ENCODE data around the gene SNAPC4. TPM values are rescaled to one million over a fixed set of nuclear protein-coding genes. Genes with fewer than 3 reads are reported as not detected.

The SNAPC4 gene
- total RNA-seq, 1 donor from 2014 or later = 3.2 TPM

GRCh38 chr9:136423432-136424146, 23.6 kb upstream of the SNAPC4 start:
- no peak overlapping the region for H3K27ac ChIP-seq
- TF ChIP-seq POLR2AphosphoS5 (IDR thresholded peaks at IDR 0.05; ENCODE audit: insufficient read depth in 1 of 2, low read depth in 1 of 2) = no peak
- no peak for TF ChIP-seq POLR2A (IDR thresholded peaks at IDR 0.05)
- no peak for TF ChIP-seq CTCF (IDR thresholded peaks at IDR 0.05)
- H3K27me3 ChIP-seq = no peaks in the 10 kb centered on the region
- H3K9me3 ChIP-seq = no peaks in the 10 kb centered on the region
- peaks cover 0 to 59% of the 10 kb centered on the region in 2 donors for H3K36me3 ChIP-seq
- H3K4me3 ChIP-seq = no peak overlapping the region
- DNase-seq (ENCODE audit: extremely low spot score in 2 of 2) = no peak
- intact Hi-C loops (cut with DNase I) = no loop called here
- no peaks in the 10 kb centered on the region for H3K4me1 ChIP-seq

GRCh38 chr9:136422876-136423275, 22.9 kb upstream of the SNAPC4 start:
- H3K9me3 ChIP-seq = no peaks in the 10 kb centered on the region
- intact Hi-C loops (cut with DNase I) = no loop called here
- H3K4me1 ChIP-seq = no peaks in the 10 kb centered on the region
- peaks cover 0 to 66% of the 10 kb centered on the region in 2 donors for H3K36me3 ChIP-seq
- no peak for TF ChIP-seq POLR2A (IDR thresholded peaks at IDR 0.05)
- TF ChIP-seq POLR2AphosphoS5 (IDR thresholded peaks at IDR 0.05; ENCODE audit: insufficient read depth in 1 of 2, low read depth in 1 of 2) = no peak
- no peak for TF ChIP-seq CTCF (IDR thresholded peaks at IDR 0.05)
- H3K27ac ChIP-seq = no peak overlapping the region
- no peak overlapping the region for H3K4me3 ChIP-seq
- H3K27me3 ChIP-seq = no peaks in the 10 kb centered on the region
- no peak for DNase-seq (ENCODE audit: extremely low spot score in 2 of 2)

GRCh38 chr9:136421791-136422190, 21.8 kb upstream of the SNAPC4 start:
- intact Hi-C loops (cut with DNase I) = no loop called here
- Histone ChIP-seq H3K27me3 (no peaks in the 10 kb centered on the region), H3K4me3 (no peak overlapping the region), H3K4me1 (no peaks in the 10 kb centered on the region), H3K27ac (no peak overlapping the region), H3K9me3 (no peaks in the 10 kb centered on the region), H3K36me3 (peaks cover 0 to 77% of the 10 kb centered on the region in 2 donors)
- no peak for DNase-seq (ENCODE audit: extremely low spot score in 2 of 2)
- TF ChIP-seq POLR2AphosphoS5 (IDR thresholded peaks at IDR 0.05; ENCODE audit: insufficient read depth in 1 of 2, low read depth in 1 of 2) (no peak), CTCF (IDR thresholded peaks at IDR 0.05) (no peak), POLR2A (IDR thresholded peaks at IDR 0.05) (no peak)

- Histone ChIP-seq H3K4me3 (no peak overlapping the region), H3K9me3 (no peaks in the 10 kb centered on the region), H3K36me3 (peaks cover 0 to 95% of the 10 kb centered on the region in 2 donors), H3K4me1 (no peaks in the 10 kb centered on the region), H3K27me3 (no peaks in the 10 kb centered on the region), H3K27ac (no peak overlapping the region)
- TF ChIP-seq CTCF (IDR thresholded peaks at IDR 0.05) = no peak
- no peak for TF ChIP-seq POLR2AphosphoS5 (IDR thresholded peaks at IDR 0.05; ENCODE audit: insufficient read depth in 1 of 2, low read depth in 1 of 2)
- TF ChIP-seq POLR2A (IDR thresholded peaks at IDR 0.05) = no peak
- intact Hi-C loops (cut with DNase I) = no loop called here
- no peak for DNase-seq (ENCODE audit: extremely low spot score in 2 of 2)
These were observed 19.1 kb upstream of the SNAPC4 start for GRCh38 chr9:136419092-136419420.

Measured in vagina (tissue), 2 donors.